Suppressor macrophage treated with lipopolysaccharide for 4 hours (primary cell): ENCODE data around the gene SPATA9.
A peak's percentile ranks its signal among the peaks of the same experiment; 100 is the strongest.
"Not testable (repeated sequence)": the region's sequence is repeated elsewhere in the genome, so short reads cannot be mapped to it uniquely, and the experiment has no call there.

Experiments
- DNase-seq: peaks from one replicate; pipeline ENCODE4 v3.0.0-alpha.2; 2020

The SPATA9 gene

GRCh38 chr5:95672641-95673040, 10.2 kb downstream of the SPATA9 start:
- no peak for DNase-seq

- peak; percentile 30 for DNase-seq
Measured at GRCh38 chr5:95671826-95672225, 11.0 kb downstream of the SPATA9 start.

GRCh38 chr5:95670568-95670967, 12.2 kb downstream of the SPATA9 start:
- no peak for DNase-seq

- no peak for DNase-seq
Measured at GRCh38 chr5:95669985-95670384, 12.8 kb downstream of the SPATA9 start.

- DNase-seq, result no peak
Measured at GRCh38 chr5:95669540-95669939, 13.3 kb downstream of the SPATA9 start.

GRCh38 chr5:95668728-95669127, 14.1 kb downstream of the SPATA9 start:
- DNase-seq, result peak; percentile 31

- DNase-seq, result no peak
Measured at GRCh38 chr5:95668216-95668615, 14.6 kb downstream of the SPATA9 start.

GRCh38 chr5:95667678-95668077, 15.1 kb downstream of the SPATA9 start:
- DNase-seq, result no peak

GRCh38 chr5:95667061-95667618, 15.7 kb downstream of the SPATA9 start:
- peak; percentile 43 for DNase-seq

- DNase-seq, result peak; percentile 56
Measured at GRCh38 chr5:95664204-95664786, 18.5 kb downstream of the SPATA9 start.

GRCh38 chr5:95662946-95663345, 19.8 kb downstream of the SPATA9 start:
- no peak for DNase-seq

- DNase-seq, result no peak
Measured at GRCh38 chr5:95660060-95660459, 22.7 kb downstream of the SPATA9 start.

GRCh38 chr5:95655575-95655974, 27.2 kb downstream of the SPATA9 start:
- DNase-seq, result no peak

- DNase-seq, result no peak
Measured at GRCh38 chr5:95654196-95654595, 28.6 kb downstream of the SPATA9 start.

GRCh38 chr5:95652849-95653248, 29.9 kb downstream of the SPATA9 start:
- DNase-seq, result no peak

- DNase-seq, result no peak
Measured at GRCh38 chr5:95649842-95650620, 32.8 kb downstream of the SPATA9 start.

- DNase-seq, result no peak
Measured at GRCh38 chr5:95649274-95649673, 33.5 kb downstream of the SPATA9 start.

GRCh38 chr5:95647886-95648860, 34.6 kb downstream of the SPATA9 start:
- peak; percentile 55 for DNase-seq

- peak; percentile 99 for DNase-seq
Measured at GRCh38 chr5:95646569-95647431, 36.0 kb downstream of the SPATA9 start, which contains the start of gene RFESD. RFESD (plus strand) TSS chr5:95646777; CDS start chr5:95652272, 5,495 bp downstream.

- DNase-seq, result not testable (repeated sequence)
Measured at GRCh38 chr5:95646226-95646568, 36.6 kb downstream of the SPATA9 start.

GRCh38 chr5:95644351-95645042, 38.3 kb downstream of the SPATA9 start:
- DNase-seq, result peak; percentile 57
